Left lung (tissue), 10 donors: Measurements from ENCODE around the gene JAKMIP1. TPM values are rescaled to one million over a fixed set of nuclear protein-coding genes. Genes with fewer than 3 reads are reported as not detected.

Experiments
- ATAC-seq: fragments of 200-7000 bp; cut with Tn5 transposase; one replicate; pipeline ENCODE4 v1.9.1; 2020; ENCODE audit warnings: moderate library complexity
- DNase-seq, 4 donors: peaks; one replicate each; pipeline ENCODE4 v3.0.0-alpha.2; 2013 to 2020
- H3K27ac ChIP-seq, 2 donors: fragments of 200-600 bp; sonication (generic) in 1 of 2; one replicate each; pipeline versions ENCODE4 v1.5.0 to v1.8.0; 2020 to 2021
- H3K27me3 ChIP-seq, 2 donors: fragments of 200-600 bp; sonication (generic) in 1 of 2; one replicate each; pipeline versions ENCODE4 v1.5.0 to v1.8.0; 2020 to 2021
- H3K36me3 ChIP-seq, 2 donors: fragments of 200-600 bp; sonication (generic) in 1 of 2; one replicate each; pipeline versions ENCODE4 v1.5.0 to v1.8.0; 2020 to 2021
- H3K4me1 ChIP-seq, 2 donors: fragments of 200-600 bp; one replicate each; pipeline ENCODE4 v1.8.0; 2021
- H3K4me3 ChIP-seq, 2 donors: fragments of 200-600 bp; sonication (generic) in 1 of 2; one replicate each; pipeline versions ENCODE4 v1.5.0 to v1.8.0; 2020 to 2021; ENCODE audit warnings: mild to moderate bottlenecking in 1 of 2
- H3K9me3 ChIP-seq, 2 donors: fragments of 200-600 bp; sonication (generic) in 1 of 2; one replicate each; pipeline versions ENCODE4 v1.5.0 to v1.8.0; 2020 to 2021
- CTCF ChIP-seq, 2 donors: fragments of 200-600 bp; sonication (generic) in 1 of 2; IDR thresholded peaks; one replicate each; pipeline versions ENCODE4 v1.5.0 to v1.8.0; 2021; ENCODE audit warnings: antibody characterized with exemption in 2 of 2
- intact Hi-C, 2 donors: fragments of 100-400 bp; cut with DNase I; formaldehyde crosslinking; loops; one replicate each; pipeline versions ENCODE4 v1.11.2 to v1.14.2; 2022
- polyA plus RNA-seq, 6 donors: library from polyadenylated mRNA; unstranded; fragments of 120-200 nt; gene quantifications; one replicate each; pipeline ENCODE4 v1.2.1, GENCODE V29; 2013; ENCODE audit not compliant: insufficient read length in 6 of 6
- total RNA-seq, 2 donors: library from RNA; stranded (reverse); fragmentation: NEBNext Ultra II Directional; extraction: Animal tissue kit (Norgen Biotek cat#: 25700); gene quantifications; one replicate each; pipeline ENCODE4 v1.2.1, GENCODE V29; 2021
- donor health status: DM: no; HTN: yes; CAD: no.
- donor health status: DM: no; HTN: no; CAD: no.

The JAKMIP1 gene
- total and polyA plus RNA-seq, 8 donors = 0.13 to 0.79 (median 0.21) TPM; not detected in 1

GRCh38 chr4:6182376-6183280 lies 17.7 kb downstream of the JAKMIP1 start:
- no peak for TF ChIP-seq CTCF (IDR thresholded peaks at IDR 0.05)
- H3K9me3 ChIP-seq = peaks cover 0 to 13% of the 10 kb centered on the region in 2 donors
- H3K4me1 ChIP-seq = no peaks in the 10 kb centered on the region
- DNase-seq (no peak), ATAC-seq (no peak)
- no peak overlapping the region for H3K4me3 ChIP-seq
- intact Hi-C loops = no loop called here
- H3K27me3 ChIP-seq = no peaks in the 10 kb centered on the region
- no peaks in the 10 kb centered on the region for H3K36me3 ChIP-seq
- no peak overlapping the region for H3K27ac ChIP-seq

DNA sequence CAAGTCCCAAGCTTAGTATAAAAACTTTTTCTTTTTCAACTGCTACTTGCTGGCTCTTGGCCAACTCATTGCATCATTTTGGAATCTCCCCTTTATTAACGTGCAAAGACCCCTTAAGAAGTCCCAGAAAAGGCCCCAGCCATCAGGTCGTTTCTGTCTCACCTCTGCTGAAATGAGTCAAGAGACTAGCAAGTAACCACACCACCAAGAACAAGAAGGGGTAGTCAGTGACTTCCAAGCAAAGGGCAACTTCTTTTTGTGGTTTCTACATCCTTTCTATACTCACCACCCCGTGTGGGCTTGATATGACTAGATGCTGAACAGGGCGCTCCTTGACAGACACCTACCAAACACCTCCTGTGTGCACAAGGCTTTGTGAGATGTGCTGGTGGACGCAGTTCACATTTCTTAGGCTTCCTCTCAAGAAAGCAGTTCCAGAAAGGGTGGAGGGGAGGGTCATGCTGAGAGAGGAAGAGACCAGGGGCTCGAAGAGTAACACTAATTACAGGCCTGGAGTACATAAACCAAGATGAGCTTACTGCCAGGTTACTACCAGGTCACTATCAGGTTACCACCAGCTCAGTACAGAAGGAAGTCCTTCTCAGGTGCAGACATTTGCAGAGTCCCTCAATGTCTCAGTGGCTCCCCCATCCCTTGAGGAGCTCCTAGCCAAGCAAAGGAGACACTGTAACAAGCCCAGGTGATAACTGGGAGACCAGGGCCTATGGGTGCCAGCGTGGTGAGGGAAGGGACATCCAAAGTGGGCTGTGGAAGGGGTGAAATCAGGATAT lies 19.3 kb downstream of the JAKMIP1 start:
- TF ChIP-seq CTCF (IDR thresholded peaks at IDR 0.05) = no peak
- Histone ChIP-seq H3K4me3 (no peak overlapping the region), H3K27me3 (no peaks in the 10 kb centered on the region), H3K9me3 (peaks cover 0 to 5% of the 10 kb centered on the region in 2 donors), H3K27ac (no peak overlapping the region), H3K36me3 (no peaks in the 10 kb centered on the region), H3K4me1 (no peaks in the 10 kb centered on the region)
- DNase-seq = no peak
- no peak for ATAC-seq
- intact Hi-C loops = no loop called here

DNA sequence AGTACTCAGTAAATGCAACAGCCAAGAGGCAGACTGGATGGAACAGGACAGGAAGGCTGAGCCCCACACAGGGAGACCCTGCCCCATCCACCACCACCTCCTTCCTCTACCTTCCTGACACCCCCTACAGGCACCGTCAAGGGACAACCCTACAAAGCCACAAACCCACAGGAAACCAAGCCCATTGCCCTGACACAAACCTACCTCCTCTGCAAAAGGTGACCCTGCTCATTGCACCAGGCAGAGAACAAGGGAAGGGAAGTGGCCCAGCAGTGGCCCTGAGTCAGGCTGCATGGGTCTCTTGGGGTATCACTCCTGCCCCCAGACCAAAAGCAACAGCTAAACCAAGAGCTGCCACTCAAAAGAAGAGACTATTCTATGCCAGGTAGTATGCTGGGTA lies 21.0 kb downstream of the JAKMIP1 start:
- H3K4me1 ChIP-seq = no peaks in the 10 kb centered on the region
- no peak overlapping the region for H3K4me3 ChIP-seq
- DNase-seq (no peak), ATAC-seq (no peak)
- no peaks in the 10 kb centered on the region for H3K36me3 ChIP-seq
- intact Hi-C loops = no loop called here
- H3K27me3 ChIP-seq = no peaks in the 10 kb centered on the region
- H3K9me3 ChIP-seq = peaks cover 0 to 4% of the 10 kb centered on the region in 2 donors
- no peak overlapping the region for H3K27ac ChIP-seq
- TF ChIP-seq CTCF (IDR thresholded peaks at IDR 0.05) = no peak

- Histone ChIP-seq H3K27me3 (no peaks in the 10 kb centered on the region), H3K9me3 (peaks cover 0 to 4% of the 10 kb centered on the region in 2 donors), H3K4me1 (no peaks in the 10 kb centered on the region), H3K4me3 (no peak overlapping the region), H3K27ac (no peak overlapping the region), H3K36me3 (no peaks in the 10 kb centered on the region)
- intact Hi-C loops = no loop called here
- TF ChIP-seq CTCF (IDR thresholded peaks at IDR 0.05) = no peak
- ATAC-seq (no peak), DNase-seq (no peak)
Observed at GRCh38 chr4:6178757-6179156, 21.6 kb downstream of the JAKMIP1 start.

DNA sequence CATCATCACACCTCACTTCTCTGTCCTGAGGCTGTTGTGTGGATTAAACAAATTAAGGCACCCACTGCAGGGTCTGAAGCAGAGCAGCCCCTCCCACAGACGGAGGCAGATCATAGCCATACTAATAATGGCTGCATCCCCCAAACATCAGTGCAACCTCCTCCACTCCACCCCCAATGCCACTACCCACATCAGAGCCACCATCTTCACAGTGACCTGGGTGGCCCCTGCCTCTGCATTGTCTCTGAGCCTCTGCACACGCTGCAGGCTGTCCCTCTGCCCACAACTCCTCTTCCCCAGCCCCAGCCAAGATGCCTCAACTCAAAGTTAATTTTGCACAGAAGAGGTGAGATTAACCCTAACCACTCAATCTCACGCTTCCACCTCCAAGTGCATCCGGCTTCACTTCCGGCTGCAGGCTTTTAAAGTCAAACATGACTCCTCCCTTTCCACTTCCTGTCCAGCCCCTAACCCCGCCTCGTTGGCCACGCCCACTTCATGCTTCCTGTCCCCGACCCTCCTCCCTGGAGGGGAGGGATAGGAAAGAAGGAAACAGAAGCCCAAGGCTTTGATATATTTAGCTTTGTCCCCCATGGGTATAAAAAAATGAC lies 22.7 kb downstream of the JAKMIP1 start:
- ATAC-seq (no peak), DNase-seq (no peak)
- Histone ChIP-seq H3K9me3 (peaks cover 0 to 4% of the 10 kb centered on the region in 2 donors), H3K27ac (no peak overlapping the region), H3K36me3 (no peaks in the 10 kb centered on the region), H3K27me3 (no peaks in the 10 kb centered on the region), H3K4me3 (no peak overlapping the region), H3K4me1 (no peaks in the 10 kb centered on the region)
- no peak for TF ChIP-seq CTCF (IDR thresholded peaks at IDR 0.05)
- intact Hi-C loops = no loop called here
